ENCODE data around the gene OR5D13. TPM values are rescaled to one million over a fixed set of nuclear protein-coding genes. Genes with fewer than 3 reads are reported as not detected.

OR5D13 gene, protein sequence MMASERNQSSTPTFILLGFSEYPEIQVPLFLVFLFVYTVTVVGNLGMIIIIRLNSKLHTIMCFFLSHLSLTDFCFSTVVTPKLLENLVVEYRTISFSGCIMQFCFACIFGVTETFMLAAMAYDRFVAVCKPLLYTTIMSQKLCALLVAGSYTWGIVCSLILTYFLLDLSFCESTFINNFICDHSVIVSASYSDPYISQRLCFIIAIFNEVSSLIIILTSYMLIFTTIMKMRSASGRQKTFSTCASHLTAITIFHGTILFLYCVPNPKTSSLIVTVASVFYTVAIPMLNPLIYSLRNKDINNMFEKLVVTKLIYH
- not detected in 3 replicates for polyA plus RNA-seq
- polyA plus RNA-seq (2011; ENCODE audit: low read depth): not detected
- polyA plus RNA-seq (2011; cell fraction: cytosol; rRNA removed): not detected in 2 replicates
- not detected in 2 replicates for polyA plus RNA-seq (2011; cell fraction: nucleus; rRNA removed)
- polyA plus RNA-seq (2012; ENCODE audit: low replicate concordance): not detected in 2 replicates
- not detected in 3 replicates for polyA minus RNA-seq
- not detected for polyA minus RNA-seq (2011; cell fraction: cytosol; rRNA and poly(A)+ RNA removed)
- polyA minus RNA-seq (2011; cell fraction: nucleus; rRNA and poly(A)+ RNA removed): not detected in 2 replicates

DNA sequence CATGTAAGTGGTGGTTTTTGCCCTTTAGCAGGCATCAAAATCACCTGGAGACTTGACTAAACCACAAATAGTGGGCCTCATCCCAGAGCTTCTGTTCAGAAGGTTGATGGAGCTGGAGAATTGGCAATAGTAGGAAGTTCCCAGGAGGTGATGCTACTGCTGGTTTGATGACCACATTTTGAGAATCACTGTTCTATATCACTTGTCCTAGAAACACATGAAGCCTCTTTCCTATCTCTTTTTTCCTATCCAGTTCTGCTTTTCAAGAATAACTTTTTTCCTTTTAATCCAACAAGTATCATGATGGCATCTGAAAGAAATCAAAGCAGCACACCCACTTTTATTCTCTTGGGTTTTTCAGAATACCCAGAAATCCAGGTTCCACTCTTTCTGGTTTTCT is at the start of gene OR5D13:
Gene OR5D13 (plus strand): TSS at position 301 of the 400 bp plus-strand sequence. CDS start 0 bp downstream, at position 301.
- no peaks in the 10 kb centered on the region for H3K4me1 ChIP-seq (ENCODE audit: control insufficient read depth, extremely low read depth, insufficient read depth, low read length)
- FAIRE-seq (no peak), DNase-seq (ENCODE audit: low read depth, low spot score) (no peak)
- H3K4me2 ChIP-seq (ENCODE audit: control insufficient read depth, extremely low read depth, insufficient read depth, low read depth, low read length): no peak within 1 kb of the TSS
- dilution Hi-C loops (cut with MboI; ENCODE audit: extremely low pct_ligation_motif_present, low sequenced_read_pairs): no loop called here
- H3K4me3 ChIP-seq (ENCODE audit: control insufficient read depth in 2 of 3, extremely low read depth in 1 of 3, insufficient read depth in 2 of 3, low read depth in 1 of 3, low read length in 3 of 3): no peak within 1 kb of the TSS
- H3K36me3 ChIP-seq (ENCODE audit: control insufficient read depth in 2 of 2, extremely low read depth in 1 of 2, insufficient read depth in 2 of 2, low read length in 2 of 2): no peaks in the 10 kb centered on the region
- H4K20me1 ChIP-seq (ENCODE audit: control insufficient read depth, extremely low read depth, insufficient read depth, low read length): no peaks in the 10 kb centered on the region
- no peak within 1 kb of the TSS for H3K27ac ChIP-seq (ENCODE audit: control insufficient read depth, insufficient read depth, low read length)
- no peak within 1 kb of the TSS for H2AFZ ChIP-seq (ENCODE audit: control insufficient read depth, low read length)
- no peaks in the 10 kb centered on the region for H3K9me1 ChIP-seq (ENCODE audit: control insufficient read depth, extremely low read depth, insufficient read depth, low read length)
- no peak for TF ChIP-seq EZH2 (IDR thresholded peaks at IDR 0.05; ENCODE audit: low read length)
- no peak for TF ChIP-seq CTCF (optimal IDR thresholded peaks at IDR 0.05 in 1 of 3, IDR thresholded peaks at IDR 0.05 in 1 of 3, conservative IDR thresholded peaks at IDR 0.05 in 1 of 3; ENCODE audit: extremely low read depth in 1 of 3, insufficient read depth in 2 of 3, low read length in 3 of 3)
- no peaks in the 10 kb centered on the region for H3K79me2 ChIP-seq (ENCODE audit: control insufficient read depth, insufficient read depth, low read length)
- H3K27me3 ChIP-seq (ENCODE audit: control insufficient read depth, extremely low read depth, insufficient read depth, low read length): no peaks in the 10 kb centered on the region
- H3K9me3 ChIP-seq (ENCODE audit: control insufficient read depth, low read depth, low read length): no peaks in the 10 kb centered on the region
- H3K9ac ChIP-seq (ENCODE audit: control insufficient read depth, extremely low read depth, insufficient read depth, low read length): no peak within 1 kb of the TSS

- Histone ChIP-seq H3K36me3 (ENCODE audit: control insufficient read depth in 2 of 2, extremely low read depth in 1 of 2, insufficient read depth in 2 of 2, low read length in 2 of 2) (no peaks in the 10 kb centered on the region), H3K4me3 (ENCODE audit: control insufficient read depth in 2 of 3, extremely low read depth in 1 of 3, insufficient read depth in 2 of 3, low read depth in 1 of 3, low read length in 3 of 3) (no peak overlapping the region), H3K27me3 (ENCODE audit: control insufficient read depth, extremely low read depth, insufficient read depth, low read length) (no peaks in the 10 kb centered on the region), H4K20me1 (ENCODE audit: control insufficient read depth, extremely low read depth, insufficient read depth, low read length) (no peaks in the 10 kb centered on the region), H3K9me1 (ENCODE audit: control insufficient read depth, extremely low read depth, insufficient read depth, low read length) (no peaks in the 10 kb centered on the region), H2AFZ (ENCODE audit: control insufficient read depth, low read length) (no peak overlapping the region), H3K27ac (ENCODE audit: control insufficient read depth, insufficient read depth, low read length) (no peak overlapping the region), H3K9me3 (ENCODE audit: control insufficient read depth, low read depth, low read length) (no peaks in the 10 kb centered on the region), H3K4me2 (ENCODE audit: control insufficient read depth, extremely low read depth, insufficient read depth, low read depth, low read length) (no peak overlapping the region), H3K4me1 (ENCODE audit: control insufficient read depth, extremely low read depth, insufficient read depth, low read length) (no peaks in the 10 kb centered on the region), H3K9ac (ENCODE audit: control insufficient read depth, extremely low read depth, insufficient read depth, low read length) (no peak overlapping the region), H3K79me2 (ENCODE audit: control insufficient read depth, insufficient read depth, low read length) (no peaks in the 10 kb centered on the region)
- TF ChIP-seq EZH2 (IDR thresholded peaks at IDR 0.05; ENCODE audit: low read length) (no peak), CTCF (optimal IDR thresholded peaks at IDR 0.05 in 1 of 3, IDR thresholded peaks at IDR 0.05 in 1 of 3, conservative IDR thresholded peaks at IDR 0.05 in 1 of 3; ENCODE audit: extremely low read depth in 1 of 3, insufficient read depth in 2 of 3, low read length in 3 of 3) (no peak)
- DNase-seq (ENCODE audit: low read depth, low spot score) (no peak), FAIRE-seq (no peak)
- dilution Hi-C loops (cut with MboI; ENCODE audit: extremely low pct_ligation_motif_present, low sequenced_read_pairs): no loop called here
Measured at GRCh38 chr11:55726715-55727324, 46.4 kb upstream of the OR5D13 start.

All from keratinocyte (primary cell).